NT2/D1 (cell line): ENCODE results near the gene GNG12.

Experiments
- SUZ12 ChIP-seq: IDR thresholded peaks from 2 replicates; pipeline ENCODE4 v1.6.1; 2011; ENCODE audit not compliant: insufficient read length, insufficient read depth; ENCODE audit errors: extremely low read depth
- YY1 ChIP-seq: IDR thresholded peaks from 2 replicates; pipeline ENCODE4 v1.6.1; 2011; ENCODE audit not compliant: insufficient read length, insufficient read depth
- ZNF274 ChIP-seq: IDR thresholded peaks from 2 replicates; pipeline ENCODE4 v1.6.1; 2011; ENCODE audit warnings: mild to moderate bottlenecking, low read depth, low read length

DNA sequence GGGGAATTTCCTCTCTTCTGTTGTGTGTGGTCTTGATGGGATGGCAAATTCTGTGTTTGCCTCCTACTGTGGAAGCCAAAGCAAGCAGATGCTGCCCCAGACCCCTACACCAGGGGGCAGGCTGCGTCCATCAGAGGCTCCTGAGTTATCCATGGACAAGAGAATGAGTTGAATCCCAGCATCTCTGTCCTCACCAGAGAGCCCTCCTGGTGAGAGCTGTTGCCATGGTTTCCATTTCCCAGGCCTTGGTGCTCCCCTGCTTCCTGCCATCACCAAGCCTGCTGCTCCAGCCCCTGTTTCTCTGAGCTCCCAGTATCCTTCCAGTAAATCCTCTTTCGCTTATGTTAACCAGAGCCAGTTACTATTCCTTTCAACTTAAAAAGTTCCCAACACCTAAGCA is 20.4 kb upstream of the GNG12 start:
- no peak for TF ChIP-seq YY1
- TF ChIP-seq SUZ12: no peak
- no peak for TF ChIP-seq ZNF274
